ENCODE measurements around the gene TNS3. TPM values are rescaled to one million over a fixed set of nuclear protein-coding genes. Genes with fewer than 3 reads are reported as not detected.
A peak's percentile ranks its signal among the peaks of the same experiment; 100 is the strongest.

Gene TNS3
- total and polyA plus RNA-seq, 2 of the 13 experiments (the other 11 are each of a cell fraction or from before 2014, with no cell fraction given), result 52.9 to 55.7 TPM

GRCh38 chr7:47625861-47626715 lies 44.2 kb upstream of the TNS3 start:
- POLR2A ChIA-PET, result interaction anchor here (1.1 to 5.1 kb wide), 4 partner anchors 9 to 47 kb away, joined by 3 to 33 read pairs (median 4); no protein-coding TSS in a partner anchor
- no peak overlapping the region for H3K9ac ChIP-seq (ENCODE audit: insufficient read depth, low read depth, low read length)
- no peak overlapping the region for H3K4me3 ChIP-seq (replicated peaks in 1 of 3; ENCODE audit: insufficient read depth in 1 of 3, low read depth in 2 of 3, low read length in 3 of 3)
- CTCF ChIA-PET (ENCODE audit: low intra/inter-chr PET ratio, low total read pairs), result no interaction called here
- no peak overlapping the region for H3K27ac ChIP-seq (ENCODE audit: extremely low read length, insufficient read depth, low read length)
- H3K36me3 ChIP-seq (replicated peaks in 1 of 2; ENCODE audit: control insufficient read depth in 1 of 2, insufficient read depth in 2 of 2, low read length in 2 of 2), result no peaks in the 10 kb centered on the region
- no peaks in the 10 kb centered on the region for H3K9me3 ChIP-seq (ENCODE audit: low read length)
- intact Hi-C loops (cut with micrococcal nuclease; ENCODE audit: unreplicated experiment), result no loop called here
- peaks cover 52% of the 10 kb centered on the region for H3K4me1 ChIP-seq (ENCODE audit: insufficient read depth, low read length)
- no peaks in the 10 kb centered on the region for H3K79me2 ChIP-seq (ENCODE audit: insufficient read depth, low read length)
- BruUV-seq (replicated peaks), result no TSS peak
- no peaks in the 10 kb centered on the region for H3K27me3 ChIP-seq (ENCODE audit: control insufficient read depth in 1 of 2, insufficient read depth in 2 of 2, low read length in 2 of 2)
- H2AFZ ChIP-seq (ENCODE audit: low read length), result no peak overlapping the region
- ATAC-seq (peak; percentile 16; the same call in 1 of the 3 replicates), FAIRE-seq (no peak), DNase-seq (ENCODE audit: low spot score) (no peak)
- in situ Hi-C loops (cut with HindIII; ENCODE audit: extremely low pct_ligation_motif_present, low pct_unique_long_range_greater_than_20kb), result no loop called here
- peak overlapping the region; percentile 21 for H3K4me2 ChIP-seq (ENCODE audit: low read depth, low read length)
- no peaks in the 10 kb centered on the region for H4K20me1 ChIP-seq (ENCODE audit: insufficient read depth, low read length)
- WGBS (ENCODE audit: low lambda C conversion rate), result 40% methylated on average over 9 of the region's 10 CpGs
- TF ChIP-seq RAD21 (CRISPR knock-in tag; IDR thresholded peaks at IDR 0.05) (no peak), GPBP1L1 (CRISPR knock-in tag; IDR thresholded peaks at IDR 0.05) (no peak), TIGD3 (CRISPR knock-in tag; IDR thresholded peaks at IDR 0.05; ENCODE audit: borderline replicate concordance) (no peak), ZBTB20 (CRISPR knock-in tag; IDR thresholded peaks at IDR 0.05; ENCODE audit: borderline replicate concordance, low read depth) (no peak), PRDM4 (CRISPR knock-in tag; IDR thresholded peaks at IDR 0.05; ENCODE audit: borderline replicate concordance) (no peak), CREBL2 (CRISPR knock-in tag; IDR thresholded peaks at IDR 0.05; ENCODE audit: borderline replicate concordance) (no peak), ZNF263 (CRISPR knock-in tag; IDR thresholded peaks at IDR 0.05) (peak; percentile 50; the same call in 1 of the 2 replicates), ZNF577 (CRISPR knock-in tag; IDR thresholded peaks at IDR 0.05; ENCODE audit: borderline replicate concordance, low read depth) (no peak), ZNF225 (CRISPR knock-in tag; IDR thresholded peaks at IDR 0.05) (no peak), ZMYM2 (CRISPR knock-in tag; IDR thresholded peaks at IDR 0.05) (peak; percentile 45; the same call in 1 of the 2 replicates), TEAD3 (CRISPR knock-in tag; optimal IDR thresholded peaks at IDR 0.05; ENCODE audit: borderline replicate concordance) (peak; percentile 32), YEATS4 (CRISPR knock-in tag; IDR thresholded peaks at IDR 0.05; ENCODE audit: borderline replicate concordance) (no peak), SOX6 (IDR thresholded peaks at IDR 0.05) (no peak), SOX6 (CRISPR knock-in tag; IDR thresholded peaks at IDR 0.05) (peak; percentile 39; the same call in 1 of the 2 replicates), ZNF761 (CRISPR knock-in tag; conservative IDR thresholded peaks at IDR 0.05) (no peak), HOXD1 (CRISPR knock-in tag; IDR thresholded peaks at IDR 0.05) (no peak)

All from HepG2 (cell line).